H1 (cell line): ENCODE data around the gene TIMP4. TPM values are rescaled to one million over a fixed set of nuclear protein-coding genes. Genes with fewer than 3 reads are reported as not detected.

Source experiments
- KDM4A ChIP-seq: IDR thresholded peaks from one replicate; pipeline ENCODE4 v1.7.1; 2012; ENCODE audit warnings: low read depth, mild to moderate bottlenecking, moderate library complexity, low read length, inconsistent platforms; ENCODE audit not compliant: severe bottlenecking
- TBP ChIP-seq: IDR thresholded peaks from 2 replicates; pipeline ENCODE4 v1.6.1; 2011; ENCODE audit warnings: low read depth, low read length, improper control_type of control experiment
- polyA plus RNA-seq, 7 experiments: library from polyadenylated mRNA; depleted of rRNA in 3 of 7; stranded (reverse) in 5 of 7; unstranded in 2 of 7; fragments of >200 nt in 5 of 7; fragments of 200-250 nt in 2 of 7; gene quantifications; 1 replicate in 5 of 7; 2 replicates in 1 of 7; 4 replicates in 1 of 7; pipeline versions ENCODE4 v1.2.1 to v1.2.3, GENCODE V29; 2011 to 2013; ENCODE audit warnings: missing spikeins in 2 of 7, mixed read lengths in 2 of 7
- total RNA-seq: library from RNA; stranded (reverse); fragmentation: NEBNext Ultra II Directional; extraction: Animal tissue kit (Norgen Biotek cat#: 25700); gene quantifications from 2 replicates; pipeline ENCODE4 v1.2.1, GENCODE V29; 2021

TIMP4 gene
- total and polyA plus RNA-seq, 2 of the 8 experiments (the other 6 are each of a cell fraction or from before 2014, with no cell fraction given) = 5.1 to 8.7 TPM

- TF ChIP-seq TBP (no peak), KDM4A (no peak)
Measured at GRCh38 chr3:12181301-12181700, 22.6 kb upstream of the TIMP4 start (continued).
